Osteoblast (primary cell): ENCODE data around the gene EMILIN3. TPM values are rescaled to one million over a fixed set of nuclear protein-coding genes. Genes with fewer than 3 reads are reported as not detected.

ENCODE experiments used
- DNase-seq: peaks from one replicate; pipeline ENCODE4 v3.0.0; 2011; ENCODE audit warnings: low spot score, mixed read lengths; ENCODE audit not compliant: insufficient read length; ENCODE audit errors: missing footprints
- H2AFZ ChIP-seq: 2 replicates; pipeline ENCODE4 v1.6.0; 2011; ENCODE audit warnings: mild to moderate bottlenecking, low read length
- H3K27ac ChIP-seq: 2 replicates; pipeline ENCODE4 v1.5.1; 2011; ENCODE audit warnings: mild to moderate bottlenecking, low read depth, low read length, moderate library complexity
- H3K27me3 ChIP-seq: 2 replicates; pipeline ENCODE4 v1.6.0; 2012; ENCODE audit warnings: mild to moderate bottlenecking, control low read depth, inconsistent platforms, low read length, moderate library complexity; ENCODE audit not compliant: insufficient read depth
- H3K36me3 ChIP-seq: 2 replicates; pipeline ENCODE4 v1.5.1; 2011; ENCODE audit warnings: mild to moderate bottlenecking, low read length, control low read depth, moderate library complexity; ENCODE audit not compliant: insufficient read depth
- H3K4me1 ChIP-seq: 2 replicates; pipeline ENCODE4 v1.5.1; 2011; ENCODE audit warnings: mild to moderate bottlenecking, low read length, control low read depth, moderate library complexity; ENCODE audit not compliant: insufficient read depth
- H3K4me2 ChIP-seq: 2 replicates; pipeline ENCODE4 v1.6.0; 2011; ENCODE audit warnings: mild to moderate bottlenecking, low read length; ENCODE audit not compliant: insufficient read depth
- H3K4me3 ChIP-seq: fragments of 200-600 bp; sonication (generic); 3 replicates; pipeline ENCODE4 v1.5.1; 2012; ENCODE audit warnings: mild to moderate bottlenecking, low read length, inconsistent platforms; ENCODE audit not compliant: insufficient read depth
- H3K79me2 ChIP-seq: 2 replicates; pipeline ENCODE4 v1.6.0; 2012; ENCODE audit warnings: mild to moderate bottlenecking, low read length, control low read depth, inconsistent platforms; ENCODE audit not compliant: insufficient read depth
- H3K9me3 ChIP-seq: 2 replicates; pipeline ENCODE4 v1.5.1; 2011; ENCODE audit warnings: low read depth, low read length, control low read depth
- H4K20me1 ChIP-seq: 2 replicates; pipeline ENCODE4 v1.6.0; 2012; ENCODE audit warnings: mild to moderate bottlenecking, low read length, control low read depth; ENCODE audit not compliant: insufficient read depth
- CTCF ChIP-seq: IDR thresholded peaks from 2 replicates; pipeline ENCODE4 v1.5.1; 2011; ENCODE audit warnings: mild to moderate bottlenecking, low read depth, low read length, moderate library complexity; ENCODE audit errors: extremely low read depth
- total RNA-seq: library from RNA; depleted of rRNA; stranded (reverse); fragments of >200 nt; gene quantifications from 2 replicates; pipeline ENCODE4 v1.2.3, GENCODE V29; 2012

The EMILIN3 gene
- total RNA-seq, 1 donor: not detected

DNA sequence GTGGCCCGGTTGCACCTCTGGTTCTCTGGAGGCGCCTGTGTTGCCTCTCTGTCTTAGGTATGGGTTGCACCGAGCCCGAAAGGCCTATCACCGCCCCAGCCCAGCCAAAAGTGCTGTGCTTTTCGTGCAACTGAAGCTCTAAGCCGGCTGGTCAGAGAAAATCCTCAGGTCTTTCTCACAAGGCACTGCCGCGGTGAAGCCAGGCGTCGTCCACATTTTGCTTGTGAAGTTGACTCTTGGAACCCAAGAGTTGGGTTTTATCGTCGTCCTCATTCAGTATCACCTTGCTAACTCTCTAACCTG is 726 bp upstream of the EMILIN3 start:
- Histone ChIP-seq H3K79me2 (no peaks in the 10 kb centered on the region), H3K36me3 (no peaks in the 10 kb centered on the region), H3K27me3 (peaks cover 39% of the 10 kb centered on the region), H3K4me2 (no peak overlapping the region), H3K9me3 (no peaks in the 10 kb centered on the region), H2AFZ (no peak overlapping the region), H3K27ac (no peak overlapping the region), H4K20me1 (no peaks in the 10 kb centered on the region), H3K4me1 (no peaks in the 10 kb centered on the region), H3K4me3 (no peak overlapping the region)
- peak; percentile 76 for DNase-seq
- no peak for TF ChIP-seq CTCF

DNA sequence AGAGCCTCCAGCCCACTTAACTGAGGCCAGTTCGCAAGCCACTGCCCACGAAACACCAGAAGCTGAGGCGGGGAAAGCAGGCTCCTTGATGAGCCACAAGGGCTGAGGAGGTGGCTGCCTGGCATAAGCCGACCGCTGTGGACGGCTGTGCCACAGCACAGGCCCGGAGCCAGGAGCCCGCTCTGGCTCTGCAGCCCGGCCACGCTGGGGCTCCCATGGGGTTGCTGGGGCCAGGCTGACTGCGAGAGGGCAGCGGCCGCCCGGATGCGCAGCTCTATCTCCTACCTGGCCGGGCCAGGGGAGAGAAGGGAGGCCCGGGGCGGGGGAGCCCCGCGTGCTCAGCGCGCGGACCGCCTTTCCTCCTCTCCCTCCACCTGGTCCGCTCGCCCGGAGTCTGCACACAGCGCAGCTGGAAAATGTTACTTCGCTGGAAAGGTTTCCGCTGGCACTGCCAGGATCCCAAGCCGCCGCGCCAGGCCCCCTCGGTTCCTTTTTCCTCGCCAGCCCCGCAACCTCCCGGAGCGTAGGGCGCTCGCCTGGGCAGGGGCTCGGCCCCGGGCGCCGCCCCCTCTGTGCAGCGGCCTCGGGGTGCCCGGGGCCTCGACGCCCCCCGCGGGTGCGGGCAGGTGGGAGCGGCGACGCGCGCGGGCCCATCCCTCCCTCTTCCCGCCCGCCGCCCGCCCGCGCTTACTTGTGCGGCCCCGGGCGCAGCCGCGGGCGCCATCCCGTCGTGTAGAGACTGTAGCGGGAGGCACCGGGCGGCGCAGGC is 657 bp downstream of the EMILIN3 start:
- Histone ChIP-seq H3K9me3 (no peaks in the 10 kb centered on the region), H3K79me2 (no peaks in the 10 kb centered on the region), H3K4me2 (no peak overlapping the region), H3K4me3 (no peak overlapping the region), H3K27me3 (peaks cover 39% of the 10 kb centered on the region), H3K27ac (no peak overlapping the region), H2AFZ (no peak overlapping the region), H3K4me1 (no peaks in the 10 kb centered on the region), H3K36me3 (no peaks in the 10 kb centered on the region), H4K20me1 (no peaks in the 10 kb centered on the region)
- TF ChIP-seq CTCF: no peak
- peak; percentile 92 for DNase-seq

DNA sequence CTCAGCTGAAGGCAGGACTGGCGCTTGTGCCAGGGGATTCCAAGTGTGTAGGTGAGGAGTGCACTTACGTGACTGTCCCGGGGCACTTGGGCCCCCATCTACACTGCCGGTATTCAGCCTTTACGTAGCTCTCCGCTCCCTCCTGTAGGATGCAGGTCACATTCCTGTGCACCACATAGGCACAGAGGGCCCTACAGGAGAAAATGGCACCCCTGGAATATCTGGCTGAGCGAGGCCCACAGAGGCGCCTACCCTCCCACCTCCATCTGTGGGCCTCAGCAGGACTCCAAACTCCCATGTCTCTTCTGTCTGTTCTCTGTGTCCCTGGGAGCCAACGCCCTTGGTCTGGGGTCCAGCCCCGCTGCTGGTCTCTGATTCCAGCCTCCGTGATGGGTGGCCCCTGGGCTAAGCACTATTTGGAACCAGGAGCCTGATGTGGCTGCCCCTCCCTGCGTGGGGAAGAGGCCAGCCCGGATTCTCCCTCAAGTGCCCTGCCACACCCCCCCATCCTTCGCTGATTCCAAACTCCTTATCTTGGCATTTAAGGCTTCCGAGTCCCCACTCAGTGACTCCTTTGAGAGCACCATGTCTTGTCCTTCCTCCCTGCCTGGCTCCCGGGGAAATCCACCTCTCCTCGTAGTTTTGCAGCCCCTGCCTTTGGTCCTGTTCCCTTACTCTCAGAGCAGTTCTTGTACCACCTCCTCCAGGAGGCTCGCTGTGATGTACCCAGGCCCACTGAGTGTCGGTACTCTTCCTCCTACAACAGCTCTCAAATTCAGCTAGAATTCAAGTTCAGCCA is 1.5 kb downstream of the EMILIN3 start:
- H3K36me3 ChIP-seq: no peaks in the 10 kb centered on the region
- H3K4me2 ChIP-seq: no peak overlapping the region
- DNase-seq: peak; percentile 74
- no peaks in the 10 kb centered on the region for H3K4me1 ChIP-seq
- no peak for TF ChIP-seq CTCF
- H3K79me2 ChIP-seq: no peaks in the 10 kb centered on the region
- H3K27ac ChIP-seq: no peak overlapping the region
- H4K20me1 ChIP-seq: no peaks in the 10 kb centered on the region
- no peak overlapping the region for H3K4me3 ChIP-seq
- H3K27me3 ChIP-seq: peaks cover 39% of the 10 kb centered on the region
- H2AFZ ChIP-seq: no peak overlapping the region
- no peaks in the 10 kb centered on the region for H3K9me3 ChIP-seq

DNA sequence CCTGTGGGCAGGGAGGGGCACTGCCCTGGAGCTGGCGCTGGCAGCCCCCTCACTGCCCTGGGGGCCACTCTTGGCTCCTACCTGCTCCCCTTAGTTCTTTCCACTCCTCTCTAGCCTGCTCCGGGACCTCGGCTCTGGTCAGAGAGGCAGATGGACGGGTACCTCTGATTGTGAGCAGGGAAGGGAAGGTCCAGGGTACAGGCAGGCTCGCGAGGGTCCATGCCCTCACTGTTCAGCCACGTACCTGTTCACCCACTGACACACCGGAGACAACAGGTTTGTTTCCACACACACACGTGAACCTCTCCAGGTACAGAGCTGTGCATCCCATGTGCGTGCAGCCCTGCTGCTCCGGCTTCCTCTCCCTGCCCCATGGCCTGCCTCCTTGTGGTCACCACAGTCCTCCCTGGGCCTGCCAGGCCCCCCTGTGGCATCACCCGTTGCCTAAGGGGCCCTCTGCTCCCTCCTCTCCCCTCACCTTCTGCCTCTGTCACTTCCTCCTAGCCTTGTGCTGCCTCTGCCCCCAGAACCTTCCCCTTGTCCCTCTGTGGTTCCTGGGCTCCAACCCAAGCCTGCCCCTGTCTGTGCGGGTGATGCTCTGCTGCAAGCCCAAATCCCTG is 2.3 kb downstream of the EMILIN3 start:
- no peaks in the 10 kb centered on the region for H3K9me3 ChIP-seq
- H3K4me1 ChIP-seq: no peaks in the 10 kb centered on the region
- no peak overlapping the region for H3K4me2 ChIP-seq
- no peak overlapping the region for H3K4me3 ChIP-seq
- H3K27me3 ChIP-seq: peaks cover 39% of the 10 kb centered on the region
- H2AFZ ChIP-seq: no peak overlapping the region
- H3K79me2 ChIP-seq: no peaks in the 10 kb centered on the region
- TF ChIP-seq CTCF: no peak
- H3K27ac ChIP-seq: no peak overlapping the region
- no peaks in the 10 kb centered on the region for H4K20me1 ChIP-seq
- H3K36me3 ChIP-seq: no peaks in the 10 kb centered on the region
- peak; percentile 87 for DNase-seq
